Stimulated activated CD8-positive, alpha-beta memory T cell treated with anti-CD3 and anti-CD28 coated beads, Interleukin-12 subunit alpha, Interleukin-12 subunit beta, amount 100 ng/mL, for 24 hours (primary cell): ENCODE data around the gene GLUD1.
"Not testable (repeated sequence)": the region's sequence is repeated elsewhere in the genome, so short reads cannot be mapped to it uniquely, and the experiment has no call there.

ENCODE experiments used
- DNase-seq: peaks from one replicate; pipeline ENCODE4 v3.0.0-alpha.2; 2020; ENCODE audit errors: extremely low read depth

Gene GLUD1

DNA sequence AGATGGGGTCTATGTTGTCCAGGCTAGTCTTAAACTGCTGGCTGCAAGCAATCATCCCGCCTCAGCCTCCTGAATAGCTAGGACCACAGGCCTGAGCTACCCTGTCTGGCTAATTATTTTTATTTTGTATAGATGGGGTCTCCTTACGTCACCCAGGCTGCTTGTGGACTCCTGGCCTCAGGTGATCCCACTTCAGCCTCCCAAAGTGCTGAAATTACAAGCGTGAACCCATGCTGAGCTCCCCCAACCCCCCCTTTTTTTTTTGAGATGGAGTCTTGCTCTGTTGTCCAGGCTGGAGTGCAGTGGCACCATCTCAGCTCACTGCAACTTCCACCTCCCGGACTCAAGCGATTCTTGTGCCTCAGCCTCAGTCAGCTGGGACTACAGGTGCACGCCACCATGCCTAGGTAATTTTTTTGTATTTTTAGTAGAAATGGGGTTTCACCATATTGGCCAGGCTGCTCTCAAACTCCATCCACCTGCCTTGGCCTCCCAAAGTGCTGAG lies 49.2 kb downstream of the GLUD1 start:
- no peak for DNase-seq

DNA sequence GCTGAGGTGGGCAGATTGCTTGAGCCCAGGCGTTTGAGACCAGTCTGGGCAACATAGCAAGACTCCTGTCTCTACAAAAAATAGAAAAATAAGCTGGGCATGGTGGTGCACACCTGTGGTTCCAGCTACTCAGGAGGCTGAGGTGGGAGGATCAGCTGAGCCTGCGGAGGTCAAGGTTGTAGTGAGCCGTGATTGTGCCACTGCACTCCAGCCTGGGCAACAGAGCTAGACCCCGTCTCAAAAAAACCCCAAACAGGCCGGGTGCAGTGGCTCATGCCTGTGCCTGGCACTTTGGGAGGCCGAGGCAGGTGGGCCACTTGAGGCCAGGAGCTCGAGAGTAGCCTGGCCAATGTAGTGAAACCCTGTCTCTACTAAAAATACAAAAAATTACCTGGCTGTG lies 51.1 kb downstream of the GLUD1 start:
- DNase-seq = not testable (repeated sequence)

DNA sequence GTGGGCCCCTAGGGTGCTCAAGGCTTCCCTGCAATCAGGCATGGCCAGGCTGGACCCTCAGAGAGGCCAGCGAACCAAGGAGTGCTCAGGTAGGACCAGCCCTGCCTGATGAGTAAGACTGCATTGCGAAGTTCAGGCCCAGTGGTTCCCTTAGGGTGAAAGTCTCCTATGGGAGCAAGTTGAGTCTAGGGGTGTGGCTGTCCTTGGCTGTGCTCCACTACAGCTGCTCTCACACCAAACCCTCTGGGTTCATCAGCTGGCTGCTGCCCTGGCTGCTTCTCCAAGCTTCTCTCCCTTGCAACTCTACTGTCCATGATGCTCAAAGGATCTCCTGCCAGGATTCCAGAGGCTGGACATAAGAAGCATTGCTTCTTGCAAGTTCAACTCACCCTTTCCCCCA lies 55.9 kb downstream of the GLUD1 start:
- DNase-seq = no peak

DNA sequence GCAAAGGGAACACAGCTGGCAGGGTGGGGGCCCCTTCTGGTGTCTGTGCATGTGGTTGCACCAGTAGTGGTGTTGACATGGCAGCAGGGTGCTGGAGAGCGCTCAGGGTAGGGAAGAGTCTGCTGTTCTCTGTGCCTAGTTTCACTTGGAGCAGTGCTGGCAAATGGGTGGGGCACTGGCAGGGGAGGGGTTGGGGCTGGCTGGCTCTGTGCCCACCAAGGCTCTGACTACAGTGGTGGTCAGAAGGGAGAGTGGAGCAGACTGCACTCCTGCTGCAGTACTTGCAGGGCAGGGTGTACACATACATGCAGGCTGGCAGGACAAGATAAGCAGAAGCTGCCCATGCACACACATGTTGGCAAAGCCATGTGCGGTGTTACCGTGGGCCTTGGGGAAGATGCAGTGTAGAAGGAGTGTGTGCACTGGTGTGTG lies 56.3 kb downstream of the GLUD1 start:
- DNase-seq = no peak

DNA sequence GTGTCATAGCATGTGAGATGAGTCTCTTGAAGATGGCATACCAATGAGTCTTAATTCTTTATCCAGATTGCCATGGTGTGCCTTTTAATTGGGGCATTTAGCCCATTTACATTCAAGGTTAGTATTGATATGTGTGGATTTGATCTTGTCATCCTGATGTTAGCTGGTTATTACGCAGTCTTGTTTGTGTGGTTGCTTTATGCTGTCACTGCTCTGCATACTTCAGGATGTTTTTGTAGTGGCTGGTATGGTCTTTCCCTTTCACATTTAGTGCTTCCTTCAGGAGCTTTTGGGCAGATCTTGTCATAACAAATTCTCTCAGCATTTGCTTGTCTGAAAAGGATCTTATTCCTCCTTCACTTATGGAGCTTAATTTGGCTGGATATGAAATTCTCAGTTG lies 58.0 kb downstream of the GLUD1 start:
- DNase-seq = no peak

DNA sequence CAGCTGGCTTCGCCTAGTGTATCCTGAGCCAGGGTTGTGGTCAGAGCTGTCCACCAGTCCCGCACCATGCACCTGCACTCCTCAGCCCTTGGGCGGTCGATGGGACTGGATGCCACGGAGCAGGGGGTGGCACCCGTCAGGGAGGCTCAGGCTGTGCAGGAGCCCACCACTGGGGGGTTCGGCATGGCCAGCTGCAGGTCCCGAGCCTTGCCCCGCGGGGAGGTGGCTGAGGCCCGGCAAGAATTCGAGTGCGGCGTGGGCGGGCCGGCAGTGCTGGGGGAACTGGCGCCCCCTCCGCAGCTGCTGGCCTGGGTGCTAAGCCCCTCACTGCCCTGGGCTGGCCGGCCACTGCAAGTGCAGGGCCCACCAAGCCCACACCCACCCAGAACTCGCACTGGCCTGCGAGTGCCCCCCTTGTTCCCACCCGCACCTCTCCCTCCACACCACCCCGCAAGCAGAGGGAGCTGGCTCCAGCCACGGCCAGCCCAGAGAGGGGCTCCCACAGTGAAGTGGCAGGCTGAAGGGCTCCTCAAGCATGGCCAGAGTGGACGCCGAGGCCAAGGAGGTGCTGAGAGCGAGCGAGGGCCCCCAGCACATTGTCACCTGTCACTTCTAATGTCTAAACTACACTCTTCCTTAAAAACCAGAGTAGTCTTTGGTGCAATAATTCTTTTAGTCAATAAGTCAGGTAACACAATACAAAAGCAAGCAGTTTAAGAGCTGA lies 63.6 kb downstream of the GLUD1 start:
- DNase-seq = no peak

DNA sequence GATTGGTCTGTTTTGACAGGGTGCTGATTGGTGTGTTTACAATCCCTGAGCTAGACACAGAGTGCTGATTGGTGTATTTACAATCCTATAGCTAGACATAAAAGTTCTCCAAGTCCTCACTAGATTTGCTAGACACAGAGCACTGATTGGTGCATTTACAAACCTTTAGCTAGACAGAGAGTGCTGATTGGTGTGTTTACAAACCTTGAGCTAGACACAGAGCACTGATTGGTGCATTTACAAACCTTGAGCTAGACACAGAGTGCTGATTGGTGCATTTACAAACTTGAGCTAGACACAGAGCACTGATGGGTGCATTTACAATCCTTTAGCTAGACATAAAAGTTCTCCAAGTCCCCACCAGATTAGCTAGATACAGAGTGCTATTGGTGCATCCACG lies 64.2 kb downstream of the GLUD1 start:
- DNase-seq = not testable (repeated sequence)

DNA sequence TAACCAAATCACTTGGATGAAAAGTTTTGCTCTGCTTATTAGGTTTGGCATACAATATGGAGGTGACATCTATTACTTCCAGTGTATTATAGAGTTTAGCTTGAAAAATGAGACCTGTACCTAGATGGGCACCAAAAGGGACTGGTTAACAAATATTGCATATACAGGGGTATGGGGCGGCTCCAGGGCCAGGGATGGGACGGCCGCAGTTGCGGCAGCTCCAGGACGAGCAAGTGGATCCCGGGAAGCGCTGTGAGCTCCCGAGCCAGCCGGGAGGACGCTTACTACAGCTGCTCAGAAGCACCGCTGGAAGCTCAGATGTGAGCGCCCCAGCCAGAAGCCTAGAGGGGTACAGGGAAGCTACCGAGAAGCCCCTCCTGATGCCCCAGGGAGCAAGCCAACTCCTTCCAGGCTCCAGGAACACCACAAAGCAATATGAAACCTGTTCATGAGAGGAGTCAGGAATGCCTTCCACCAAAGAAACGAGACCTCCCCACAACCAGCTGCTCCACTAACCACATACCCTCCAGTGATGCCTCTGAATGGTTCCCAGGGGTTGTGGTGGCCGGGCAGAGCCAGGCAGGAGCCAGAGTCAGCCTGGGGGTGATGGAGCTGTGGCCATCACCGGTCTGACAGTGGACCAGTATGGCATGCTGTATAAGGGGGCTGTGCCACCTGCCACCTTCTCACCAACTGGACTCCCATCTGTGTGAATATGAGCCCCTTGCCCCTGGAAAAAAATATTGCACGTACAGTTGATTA lies 67.7 kb downstream of the GLUD1 start:
- not testable (repeated sequence) for DNase-seq

DNA sequence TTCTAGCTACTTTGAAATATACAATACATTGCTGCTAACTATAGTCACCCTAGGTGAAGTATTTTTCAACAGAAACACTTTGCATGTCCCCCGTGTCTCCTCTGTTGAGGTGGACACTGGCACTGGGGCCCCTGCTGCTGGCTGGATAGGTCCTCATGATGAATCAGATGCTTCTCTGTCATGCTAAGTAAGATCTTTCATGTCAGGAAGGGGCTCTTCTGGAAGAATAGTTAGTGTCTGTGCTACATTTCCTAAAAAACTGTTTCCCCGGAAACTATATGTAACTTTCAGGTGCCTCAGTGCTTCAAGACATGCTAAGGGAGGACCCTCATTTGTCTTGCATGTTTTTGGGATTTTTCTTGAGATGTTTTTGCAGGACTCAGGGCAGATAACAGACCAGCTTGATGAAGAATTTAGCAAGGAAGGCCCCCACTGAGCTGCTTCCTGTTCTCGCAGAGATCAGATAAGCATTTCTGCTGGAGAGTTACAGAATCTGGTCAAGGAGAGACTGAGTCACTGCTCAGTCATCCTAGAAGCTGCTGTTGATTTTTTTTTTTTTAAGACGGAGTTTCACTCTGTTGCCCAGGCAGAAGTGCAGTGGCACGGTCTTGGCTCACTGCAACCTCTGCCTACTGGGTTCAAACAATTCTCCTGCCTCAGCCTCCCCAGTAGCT lies 69.2 kb downstream of the GLUD1 start:
- not testable (repeated sequence) for DNase-seq

DNA sequence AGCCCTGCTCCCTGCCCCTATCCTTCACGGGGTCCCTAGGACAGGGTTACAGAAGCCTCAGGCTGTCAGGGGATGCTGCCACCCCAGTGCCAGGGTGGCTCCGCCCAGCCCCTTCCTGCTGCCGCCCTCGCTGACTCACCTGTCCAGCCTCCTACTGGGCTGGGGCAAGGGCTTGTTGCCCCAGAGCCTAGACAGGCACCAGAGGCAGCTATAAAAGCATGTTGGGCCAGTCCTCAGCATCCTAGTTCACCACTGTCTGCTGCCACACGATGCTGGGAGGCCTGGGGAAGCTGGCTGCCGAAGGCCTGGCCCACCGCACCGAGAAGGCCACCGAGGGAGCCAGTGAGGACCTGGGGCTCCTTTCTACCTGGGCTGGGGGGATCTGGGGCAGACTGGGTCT lies 74.6 kb downstream of the GLUD1 start, which contains the start of gene FAM25A:
FAM25A (plus strand) TSS at position 239 of the 400 bp plus-strand sequence; CDS start at position 270, 31 bp downstream.
- DNase-seq = not testable (repeated sequence)

DNA sequence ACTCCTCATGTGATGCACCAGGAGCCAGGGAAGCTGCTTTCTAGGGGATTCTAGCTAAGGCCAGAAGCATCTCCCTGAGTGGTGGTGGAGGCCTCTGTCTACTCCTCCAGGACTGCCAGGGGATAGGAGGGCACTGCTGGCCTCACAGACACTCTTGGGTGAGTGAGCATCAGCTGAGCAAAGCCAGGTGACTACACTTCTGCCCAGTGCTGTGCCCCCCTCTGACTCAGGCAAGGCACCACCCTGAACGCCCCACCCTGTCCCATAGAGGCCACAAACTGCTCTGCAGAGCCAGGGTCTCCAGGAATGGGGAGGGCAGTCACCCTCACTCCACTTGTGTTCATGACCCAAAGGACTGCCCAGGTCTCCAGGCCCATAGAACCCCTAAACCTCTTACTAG lies 75.1 kb downstream of the GLUD1 start:
- DNase-seq = not testable (repeated sequence)

DNA sequence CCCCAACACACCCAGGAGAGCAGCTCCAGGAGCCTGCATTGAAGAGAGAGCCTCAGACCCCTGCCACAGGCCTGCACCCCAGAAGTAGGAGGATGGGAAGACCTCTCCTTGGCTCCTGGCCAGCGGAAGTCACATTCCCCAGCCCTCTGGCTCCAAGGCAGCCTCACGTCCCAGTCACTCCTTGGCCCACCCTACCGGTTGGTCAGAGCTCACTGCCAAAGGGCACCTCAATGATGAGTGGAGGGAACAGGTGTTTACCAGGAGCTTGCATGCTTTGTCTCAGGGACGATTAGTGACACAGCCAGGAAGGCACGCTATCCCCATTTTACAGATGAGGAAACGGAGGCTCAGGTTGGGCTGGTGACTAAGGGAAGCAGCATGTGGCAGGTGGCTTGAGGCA lies 75.6 kb downstream of the GLUD1 start:
- DNase-seq = not testable (repeated sequence)

DNA sequence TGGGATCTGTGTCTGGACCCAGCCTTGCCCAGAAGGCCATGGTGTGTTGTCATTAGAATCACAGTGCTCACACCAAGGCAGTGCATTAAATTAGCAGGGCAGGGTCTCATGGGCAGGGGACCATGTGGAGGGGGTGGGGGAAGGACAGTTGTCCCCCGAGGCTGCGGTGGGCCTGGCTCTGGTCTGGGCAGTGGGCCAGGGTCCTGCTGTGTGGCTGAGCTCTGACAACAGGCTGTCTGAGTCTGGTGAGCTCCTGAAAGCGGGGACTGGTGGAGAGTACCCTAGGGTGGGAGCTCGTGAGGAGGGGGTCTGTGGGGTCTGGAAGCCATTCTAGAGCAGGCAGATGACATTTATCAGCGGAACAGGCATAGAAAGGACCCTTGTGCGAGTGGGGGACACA lies 76.5 kb downstream of the GLUD1 start:
- not testable (repeated sequence) for DNase-seq

DNA sequence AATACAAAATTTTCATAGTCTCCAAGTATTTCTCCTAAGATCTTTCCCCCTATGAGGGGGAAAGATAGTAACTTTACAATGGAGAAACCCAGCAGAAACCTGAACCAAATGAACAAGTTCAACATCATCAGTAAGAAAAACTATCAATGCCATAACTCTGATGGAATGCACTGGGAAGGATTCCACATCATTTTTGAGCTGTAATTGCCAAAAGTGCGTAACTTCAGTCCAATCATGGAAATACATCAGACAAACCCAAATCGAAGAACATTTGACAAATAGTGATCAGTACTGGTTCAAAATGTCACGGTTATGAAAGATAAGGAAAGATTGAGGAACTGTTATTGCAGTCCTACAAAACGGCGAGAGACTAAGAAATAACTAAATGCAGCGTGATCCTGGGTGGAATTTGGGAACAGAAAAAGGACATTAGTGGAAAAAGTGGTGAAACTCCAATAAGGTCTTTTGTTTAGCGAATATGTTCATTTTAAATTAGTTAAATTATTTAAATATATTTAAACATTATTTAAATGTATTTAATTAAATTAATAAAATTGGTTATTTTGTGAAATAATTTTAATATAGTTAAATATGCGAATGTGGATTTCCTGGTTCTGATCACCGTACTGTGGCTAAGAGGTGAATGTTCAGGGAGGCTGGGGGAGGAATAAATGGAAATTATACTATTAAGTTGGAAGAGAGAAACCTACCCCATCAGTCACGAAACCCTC lies 79.5 kb downstream of the GLUD1 start:
- not testable (repeated sequence) for DNase-seq

DNA sequence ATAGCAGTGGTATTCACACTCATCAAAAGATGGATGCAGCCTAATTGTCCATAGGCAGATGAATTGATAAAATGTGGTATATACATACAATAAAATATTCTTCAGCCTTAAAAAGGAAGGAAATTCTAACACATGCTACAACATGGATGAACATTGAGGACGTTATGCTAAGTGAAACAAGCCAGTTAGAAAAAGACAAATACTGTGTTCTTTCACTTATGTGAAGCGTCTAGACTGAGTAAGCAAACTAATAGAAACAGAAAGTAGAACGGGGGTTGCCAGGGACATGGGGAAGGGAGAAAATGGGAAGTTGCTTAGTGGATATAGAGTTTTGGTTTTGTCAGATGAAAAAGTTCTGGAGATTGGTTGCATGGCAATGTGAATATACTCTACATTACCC lies 81.1 kb downstream of the GLUD1 start:
- not testable (repeated sequence) for DNase-seq

DNA sequence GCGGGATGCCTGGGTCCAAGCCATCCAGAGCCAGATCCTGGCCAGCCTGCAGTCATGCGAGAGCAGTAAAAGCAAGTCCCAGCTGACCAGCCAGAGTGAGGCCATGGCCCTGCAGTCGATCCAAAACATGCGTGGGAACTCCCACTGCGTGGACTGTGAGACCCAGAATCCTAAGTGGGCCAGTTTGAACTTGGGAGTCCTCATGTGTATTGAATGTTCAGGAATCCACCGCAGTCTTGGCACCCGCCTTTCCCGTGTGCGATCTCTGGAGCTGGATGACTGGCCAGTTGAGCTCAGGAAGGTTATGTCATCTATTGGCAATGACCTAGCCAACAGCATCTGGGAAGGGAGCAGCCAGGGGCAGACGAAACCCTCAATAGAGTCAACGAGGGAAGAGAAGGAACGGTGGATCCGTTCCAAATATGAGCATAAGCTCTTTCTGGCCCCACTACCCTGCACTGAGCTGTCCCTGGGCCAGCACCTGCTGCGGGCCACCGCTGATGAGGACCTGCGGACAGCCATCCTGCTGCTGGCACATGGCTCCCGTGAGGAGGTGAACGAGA lies 85.4 kb downstream of the GLUD1 start:
- DNase-seq = not testable (repeated sequence)

DNA sequence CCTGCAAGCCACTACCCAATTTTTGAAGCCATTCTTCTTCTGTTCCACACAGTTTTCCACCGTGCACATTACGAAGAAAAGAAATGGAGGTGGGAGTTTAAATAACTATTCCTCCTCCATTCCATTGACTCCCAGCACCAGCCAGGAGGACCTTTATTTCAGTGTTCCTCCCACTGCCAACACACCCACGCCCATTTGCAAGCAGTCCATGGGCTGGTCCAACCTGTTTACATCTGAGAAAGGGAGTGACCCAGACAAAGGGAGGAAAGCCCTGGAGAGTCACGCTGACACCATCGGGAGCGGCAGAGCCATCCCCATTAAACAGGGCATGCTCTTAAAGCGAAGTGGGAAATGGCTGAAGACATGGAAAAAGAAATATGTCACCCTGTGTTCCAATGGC lies 86.3 kb downstream of the GLUD1 start:
- not testable (repeated sequence) for DNase-seq

DNA sequence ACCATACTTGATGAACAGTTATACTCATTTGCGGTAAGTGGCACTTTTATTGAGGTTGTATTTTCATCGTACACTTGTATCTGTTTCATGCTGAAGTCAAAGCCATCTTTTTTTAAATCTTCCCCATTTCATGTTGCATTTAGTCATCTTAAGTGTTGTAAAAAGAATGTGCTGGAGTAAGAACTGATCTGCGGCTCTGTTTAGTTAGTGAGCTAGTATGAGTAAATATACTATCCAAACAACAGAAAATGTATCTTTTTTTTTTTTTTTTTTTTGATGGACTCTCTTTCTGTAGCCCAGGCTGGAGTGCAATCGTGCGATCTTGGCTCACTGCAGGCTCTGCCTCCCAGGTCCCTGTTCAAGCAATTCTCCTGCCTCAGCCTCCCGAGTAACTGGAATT lies 87.0 kb downstream of the GLUD1 start:
- not testable (repeated sequence) for DNase-seq

DNA sequence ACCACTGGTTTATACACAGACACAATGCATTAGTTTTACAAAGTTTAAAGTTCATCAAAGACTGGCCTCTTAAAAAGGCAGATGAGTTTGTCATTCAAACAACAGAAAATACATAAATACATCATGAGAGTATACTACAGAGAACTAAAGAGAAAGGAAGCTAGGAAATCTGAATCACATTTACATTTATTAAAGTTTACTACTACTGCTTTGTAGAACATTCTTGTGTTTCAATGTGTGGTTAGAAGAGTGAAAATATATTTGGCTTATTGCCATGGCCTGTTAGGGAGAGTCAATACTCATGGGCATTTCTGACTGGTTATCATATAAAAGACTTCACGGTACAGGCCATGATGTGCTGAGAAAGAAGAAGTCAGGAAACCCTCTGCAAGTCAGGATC lies 87.5 kb downstream of the GLUD1 start:
- DNase-seq = not testable (repeated sequence)

DNA sequence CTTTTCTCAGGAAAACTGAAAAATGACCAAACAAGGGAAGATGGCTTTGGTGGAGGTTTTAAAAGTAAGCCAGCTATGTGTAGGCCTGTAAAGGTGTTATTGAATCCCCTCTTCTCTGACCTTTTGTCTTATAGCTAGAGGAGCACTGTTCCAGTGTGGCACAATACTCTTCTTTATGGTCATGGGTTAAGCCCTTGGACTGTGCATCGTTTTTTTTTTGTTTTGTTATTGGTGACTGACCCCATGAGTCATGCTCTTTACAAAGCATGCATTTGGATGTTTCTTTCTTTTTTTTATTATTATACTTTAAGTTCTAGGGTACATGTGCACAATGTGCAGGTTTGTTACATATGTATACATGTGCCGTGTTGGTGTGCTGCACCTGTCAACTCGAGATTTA lies 94.2 kb downstream of the GLUD1 start:
- DNase-seq = no peak
